Thymus (tissue), 11 donors: ENCODE data around the gene OR10H2. TPM values are rescaled to one million over a fixed set of nuclear protein-coding genes. Genes with fewer than 3 reads are reported as not detected.
A peak's percentile ranks its signal among the peaks of the same experiment; 100 is the strongest.
"Not testable (repeated sequence)": the region's sequence is repeated elsewhere in the genome, so short reads cannot be mapped to it uniquely, and the experiment has no call there.

Experiments
- DNase-seq, 9 donors: peaks; one replicate each; pipeline ENCODE4 v3.0.0-alpha.2; 2013; ENCODE audit warnings: low spot score in 9 of 9, low read depth in 6 of 9, missing footprints in 1 of 9
- H3K27ac ChIP-seq, 2 donors: one replicate each; pipeline ENCODE4 v1.5.1; 2013; ENCODE audit warnings: control low read depth in 1 of 2, low read depth in 1 of 2, low read length in 1 of 2, mild to moderate bottlenecking in 1 of 2, moderate library complexity in 1 of 2
- H3K27me3 ChIP-seq, 2 donors: one replicate each; pipeline ENCODE4 v1.5.1; 2013; ENCODE audit warnings: low read length in 1 of 2; ENCODE audit not compliant: control insufficient read depth in 2 of 2, insufficient read depth in 1 of 2
- H3K36me3 ChIP-seq, 2 donors: one replicate each; pipeline ENCODE4 v1.5.1; 2013; ENCODE audit warnings: low read length in 1 of 2, mild to moderate bottlenecking in 1 of 2, moderate library complexity in 1 of 2; ENCODE audit not compliant: control insufficient read depth in 2 of 2, insufficient read depth in 2 of 2
- H3K4me1 ChIP-seq, 2 donors: one replicate each; pipeline ENCODE4 v1.5.1; 2013; ENCODE audit warnings: low read length in 2 of 2; ENCODE audit not compliant: control insufficient read depth in 2 of 2, insufficient read depth in 2 of 2
- H3K4me3 ChIP-seq, 2 donors: one replicate each; pipeline ENCODE4 v1.5.1; 2013; ENCODE audit warnings: low read length in 2 of 2, control low read depth in 1 of 2, mild to moderate bottlenecking in 1 of 2
- H3K9me3 ChIP-seq, 2 donors: one replicate each; pipeline ENCODE4 v1.5.1; 2013; ENCODE audit warnings: low read length in 1 of 2, mild to moderate bottlenecking in 1 of 2; ENCODE audit not compliant: control insufficient read depth in 2 of 2, insufficient read depth in 1 of 2
- WGBS: extraction: QIAGEN DNeasy Blood & Tissue Kit; methylation state at CpG from one replicate; pipeline ENCODE4 v1.1.7; 2013; 5-methylcytosine and 5-hydroxymethylcytosine counted together
- polyA plus RNA-seq: library from polyadenylated mRNA; stranded (reverse); fragments of 200-250 nt; gene quantifications from one replicate; pipeline ENCODE4 v1.2.3, GENCODE V29; 2013
- total RNA-seq: library from RNA; stranded (reverse); fragments of 120-200 nt; gene quantifications from one replicate; pipeline ENCODE4 v1.2.4, GENCODE V29; 2013
- donor health status: healthy.

Gene OR10H2
- total and polyA plus RNA-seq, 2 donors, result not detected

- Histone ChIP-seq H3K36me3 (no peaks in the 10 kb centered on the region), H3K27me3 (no peaks in the 10 kb centered on the region), H3K4me1 (no peaks in the 10 kb centered on the region), H3K4me3 (no peak overlapping the region), H3K9me3 (peaks cover 0 to 8% of the 10 kb centered on the region in 2 donors), H3K27ac (no peak overlapping the region)
- 86% methylated on average over 1 of the region's 1 CpG for WGBS
- DNase-seq, result no peak
Measured at GRCh38 chr19:15740785-15741184, 13.0 kb downstream of the OR10H2 start.

GRCh38 chr19:15748239-15748638 is 20.4 kb downstream of the OR10H2 start:
- no peak overlapping the region for H3K4me3 ChIP-seq
- H3K27me3 ChIP-seq, result peaks cover 2 to 4% of the 10 kb centered on the region in 2 donors
- no peaks in the 10 kb centered on the region for H3K9me3 ChIP-seq
- 91% methylated on average over 2 of the region's 2 CpGs for WGBS
- H3K27ac ChIP-seq, result no peak overlapping the region
- no peak for DNase-seq
- no peaks in the 10 kb centered on the region for H3K36me3 ChIP-seq
- H3K4me1 ChIP-seq, result no peaks in the 10 kb centered on the region

- H3K27me3 ChIP-seq, result peaks cover 0 to 12% of the 10 kb centered on the region in 2 donors
- no peaks in the 10 kb centered on the region for H3K9me3 ChIP-seq
- no peaks in the 10 kb centered on the region for H3K4me1 ChIP-seq
- no peak overlapping the region for H3K27ac ChIP-seq
- no peak overlapping the region for H3K4me3 ChIP-seq
- 83% methylated on average over 2 of the region's 2 CpGs for WGBS
- no peaks in the 10 kb centered on the region for H3K36me3 ChIP-seq
- DNase-seq, result no peak
Measured at GRCh38 chr19:15758379-15758778, 30.6 kb downstream of the OR10H2 start.

DNA sequence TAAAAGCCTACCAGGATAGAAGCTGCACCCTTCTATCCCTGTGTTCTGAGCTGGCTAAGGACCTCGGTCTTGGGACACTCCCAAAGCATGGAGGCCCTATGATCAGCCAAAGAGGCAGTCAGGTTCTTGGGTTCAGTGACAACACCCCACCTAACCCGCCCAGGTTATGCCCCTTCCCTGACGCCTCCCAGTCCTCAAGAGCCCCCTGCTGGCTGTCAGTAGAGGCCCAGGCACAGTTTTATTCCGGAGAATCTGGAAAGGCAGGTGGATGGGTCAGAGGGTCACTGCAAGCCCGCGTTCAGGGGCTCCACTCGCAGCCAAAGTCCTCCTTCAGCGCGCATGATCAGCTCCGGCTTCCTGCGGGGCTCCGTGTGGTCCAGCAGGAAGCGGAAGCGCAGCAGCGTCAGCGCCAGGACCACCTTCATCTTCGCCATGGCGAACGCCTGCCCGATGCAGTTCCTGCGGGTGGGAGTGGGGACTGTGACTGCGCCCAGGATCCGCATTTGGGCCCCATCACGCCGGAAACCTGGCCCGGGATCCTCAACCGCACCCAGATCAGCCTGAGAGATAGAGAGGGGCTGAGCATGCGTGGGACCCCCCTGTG is 32.2 kb downstream of the OR10H2 start:
- H3K4me3 ChIP-seq, result no peak overlapping the region
- 46% methylated on average over 28 of the region's 28 CpGs for WGBS

DNA sequence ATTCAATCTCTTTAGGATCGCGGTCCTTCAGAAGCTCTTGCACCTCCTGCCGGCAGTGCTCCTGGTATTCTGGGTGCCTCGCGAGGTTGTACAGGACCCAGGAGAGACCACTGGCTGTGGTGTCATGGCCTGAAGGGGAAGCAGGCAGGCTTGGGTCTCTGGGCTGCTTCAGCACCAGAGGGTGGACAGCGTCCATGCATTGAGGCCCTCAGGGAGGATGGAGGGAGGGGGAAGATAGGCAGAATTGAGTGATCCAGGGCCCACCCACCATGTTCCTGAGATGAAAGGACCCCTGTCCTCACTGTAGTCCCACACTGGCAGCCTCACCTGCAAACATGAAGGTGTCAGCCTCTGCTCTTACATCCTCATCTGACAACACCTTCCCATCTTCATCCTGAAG is 41.8 kb downstream of the OR10H2 start:
- DNase-seq, result peak in 3 of 9 donors; percentile 7 to 15 (median 9)
- H3K27me3 ChIP-seq, result no peaks in the 10 kb centered on the region
- no peaks in the 10 kb centered on the region for H3K9me3 ChIP-seq
- no peaks in the 10 kb centered on the region for H3K36me3 ChIP-seq
- no peaks in the 10 kb centered on the region for H3K4me1 ChIP-seq
- 47% methylated on average over 6 of the region's 6 CpGs for WGBS
- H3K27ac ChIP-seq, result no peak overlapping the region
- H3K4me3 ChIP-seq, result no peak overlapping the region

More for the DNA sequence above, 32.2 kb downstream of the OR10H2 start:
- Histone ChIP-seq H3K36me3 (no peaks in the 10 kb centered on the region), H3K4me1 (no peaks in the 10 kb centered on the region), H3K9me3 (no peaks in the 10 kb centered on the region), H3K27ac (no peak overlapping the region), H3K27me3 (peaks cover 0 to 12% of the 10 kb centered on the region in 2 donors)
- no peak for DNase-seq

DNA sequence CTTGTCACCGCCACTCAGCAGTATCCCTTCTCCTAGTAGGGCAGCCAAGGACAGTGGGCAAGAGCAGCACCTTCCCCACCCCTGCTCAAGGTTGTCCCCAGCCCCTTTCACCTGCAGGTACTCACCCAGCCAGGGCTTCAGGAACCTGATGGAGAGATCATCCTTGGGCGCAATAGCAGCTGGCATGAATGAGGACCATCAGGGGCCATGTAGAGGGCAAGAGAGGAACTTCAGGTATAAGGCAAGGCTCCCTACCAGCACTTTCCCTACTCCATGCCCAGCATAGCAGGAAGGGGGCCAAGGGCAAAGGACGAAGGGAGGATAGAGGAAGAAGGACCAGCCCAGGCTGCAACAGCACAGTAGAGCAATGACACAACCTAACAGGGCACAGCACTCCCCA is 46.3 kb downstream of the OR10H2 start:
- not testable (repeated sequence) for H3K36me3 ChIP-seq, H3K4me3 ChIP-seq, DNase-seq, H3K4me1 ChIP-seq, H3K27me3 ChIP-seq, H3K27ac ChIP-seq, H3K9me3 ChIP-seq
- WGBS, result 80% methylated on average over 3 of the region's 3 CpGs

DNA sequence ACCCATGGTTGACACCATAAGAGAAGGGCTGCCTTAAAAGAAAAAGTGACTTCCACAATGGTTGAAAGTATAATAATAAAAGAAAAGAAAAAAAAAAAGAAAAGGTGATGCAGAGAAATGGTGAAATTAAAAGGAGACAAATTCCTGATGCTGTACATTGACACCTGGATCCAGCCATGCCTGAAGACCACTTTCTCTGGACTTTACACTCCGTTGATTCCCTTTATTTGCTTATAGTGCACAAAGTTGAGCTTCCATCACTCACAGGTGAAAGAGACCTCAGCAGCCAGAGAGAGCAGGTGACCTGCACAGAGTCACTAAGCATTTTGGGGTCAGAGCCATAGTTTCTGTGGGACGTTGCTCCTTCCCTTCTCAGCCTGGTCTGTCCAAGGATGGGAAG is 47.4 kb downstream of the OR10H2 start:
- no peaks in the 10 kb centered on the region for H3K36me3 ChIP-seq
- WGBS, result 69% methylated on average over 2 of the region's 2 CpGs
- no peak for DNase-seq
- H3K27ac ChIP-seq, result no peak overlapping the region
- H3K9me3 ChIP-seq, result no peaks in the 10 kb centered on the region
- no peaks in the 10 kb centered on the region for H3K4me1 ChIP-seq
- peaks cover 0 to 3% of the 10 kb centered on the region in 2 donors for H3K27me3 ChIP-seq
- no peak overlapping the region for H3K4me3 ChIP-seq

DNA sequence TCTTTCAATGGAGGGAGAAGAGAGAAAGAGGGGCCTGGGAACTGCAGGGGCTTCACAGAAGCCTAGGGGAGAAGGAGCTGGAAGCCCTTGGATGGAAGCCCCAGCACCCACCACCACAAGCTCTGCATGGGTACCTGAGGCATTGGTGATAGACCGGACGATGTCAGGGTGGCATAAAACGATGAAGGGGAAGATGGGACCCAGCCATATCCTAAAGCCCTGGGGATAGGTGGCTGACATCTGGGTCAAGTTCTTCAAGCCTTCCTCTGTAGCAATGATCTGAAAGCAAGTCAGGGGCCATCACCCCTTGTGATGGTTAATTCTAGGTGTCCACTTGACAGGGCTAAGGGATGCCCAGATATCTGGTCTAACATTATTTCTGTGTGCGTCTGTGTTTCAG is 48.4 kb downstream of the OR10H2 start:
- no peak overlapping the region for H3K4me3 ChIP-seq
- WGBS, result 87% methylated on average over 4 of the region's 4 CpGs
- no peaks in the 10 kb centered on the region for H3K36me3 ChIP-seq
- H3K9me3 ChIP-seq, result no peaks in the 10 kb centered on the region
- no peak overlapping the region for H3K27ac ChIP-seq
- H3K4me1 ChIP-seq, result no peaks in the 10 kb centered on the region
- no peak for DNase-seq
- peaks cover 0 to 3% of the 10 kb centered on the region in 2 donors for H3K27me3 ChIP-seq

GRCh38 chr19:15776991-15777970 is 49.5 kb downstream of the OR10H2 start:
- Histone ChIP-seq H3K36me3 (no peaks in the 10 kb centered on the region), H3K4me3 (no peak overlapping the region), H3K4me1 (no peaks in the 10 kb centered on the region), H3K27ac (no peak overlapping the region), H3K9me3 (no peaks in the 10 kb centered on the region), H3K27me3 (peaks cover 0 to 3% of the 10 kb centered on the region in 2 donors)
- no peak for DNase-seq
- 62% methylated on average over 9 of the region's 9 CpGs for WGBS
